NCI-H345 (cell line): ENCODE results near the gene ENTREP3.

Experiments used
- DNase-seq: peaks from one replicate; lab custom pipeline; 2025; lab: John Stamatoyannopoulos, UW

The ENTREP3 gene

DNA sequence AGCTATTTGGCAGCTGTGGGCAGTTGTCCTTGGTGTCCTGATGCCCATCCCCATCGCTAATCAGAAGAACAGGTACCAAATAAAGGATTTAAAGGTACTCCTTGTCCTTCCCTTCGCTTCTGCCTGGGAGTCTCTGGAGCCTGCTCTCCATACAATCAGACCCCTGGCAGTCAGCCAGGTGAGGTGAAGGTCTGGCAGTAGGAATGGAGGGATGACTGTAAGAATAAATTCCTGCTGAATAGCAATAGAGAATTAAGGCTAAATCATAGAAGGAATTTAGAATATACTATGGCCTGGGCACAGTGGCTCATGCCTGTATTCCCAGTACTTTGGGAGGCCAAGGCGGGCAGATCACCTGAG is 56.8 kb downstream of the ENTREP3 start:
- DNase-seq, result no peak

DNA sequence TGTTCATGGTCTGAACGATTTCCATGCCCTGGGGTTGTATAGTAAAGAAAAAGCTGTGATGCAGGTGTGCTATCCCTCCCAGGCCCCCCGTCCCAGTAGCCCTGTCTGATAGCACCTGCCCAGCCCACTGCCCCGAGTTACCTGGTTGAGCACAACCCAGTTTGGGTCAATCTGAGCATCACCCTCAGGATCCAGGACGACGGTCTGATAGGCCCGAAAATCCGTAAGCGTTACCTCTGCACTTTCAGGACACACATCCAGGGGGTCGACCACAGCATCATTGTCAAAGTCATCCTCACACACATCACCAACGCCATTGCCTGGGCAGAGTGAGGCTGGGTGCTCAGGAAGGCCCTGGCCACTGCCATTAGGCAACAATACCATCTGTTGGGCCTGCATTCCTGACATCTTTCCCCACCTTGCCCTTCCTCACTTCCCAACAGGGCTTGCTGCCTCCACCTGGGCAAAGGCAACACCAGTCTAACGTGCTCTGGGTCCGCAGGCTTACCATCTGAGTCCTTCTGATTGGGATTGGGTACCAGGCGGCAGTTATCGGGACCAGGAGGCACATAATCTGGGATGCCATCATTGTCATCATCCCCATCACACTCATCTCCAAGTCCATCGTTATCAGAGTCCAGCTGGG is 57.3 kb downstream of the ENTREP3 start:
- DNase-seq, result no peak
